Activated naive CD8-positive, alpha-beta T cell treated with anti-CD3 and anti-CD28 coated beads, Interleukin-2, amount 10 ng/mL, durations not matched to agents 7 days and 5 days (primary cell): ENCODE results near the gene KCNH8. TPM values are rescaled to one million over a fixed set of nuclear protein-coding genes. Genes with fewer than 3 reads are reported as not detected.
A peak's percentile ranks its signal among the peaks of the same experiment; 100 is the strongest.
"Not testable (repeated sequence)": the region's sequence is repeated elsewhere in the genome, so short reads cannot be mapped to it uniquely, and the experiment has no call there.

Experiments
- ATAC-seq: fragments of 150-1000 bp; cut with Tn5 transposase; one replicate; pipeline ENCODE4 v1.10.0; 2021; ENCODE audit warnings: low read depth, moderate library complexity
- POLR2A ChIA-PET: fragments of 350-600 bp; sonication (Branson Sonifier 250); formaldehyde crosslinking; loops from one replicate; lab custom pipeline; 2021; ENCODE audit warnings: antibody characterized with exemption; lab: Charles Lee
- DNase-seq: peaks from one replicate; pipeline ENCODE4 v3.0.0; 2021
- H3K27ac Mint-ChIP-seq: one replicate; pipeline ENCODE4 v1.8.0; 2022; ENCODE audit warnings: mild to moderate bottlenecking, mixed read lengths
- H3K27me3 Mint-ChIP-seq: one replicate; pipeline ENCODE4 v1.8.0; 2022; ENCODE audit warnings: mild to moderate bottlenecking, moderate library complexity, mixed read lengths
- H3K36me3 Mint-ChIP-seq: one replicate; pipeline ENCODE4 v1.8.0; 2021; ENCODE audit warnings: mild to moderate bottlenecking, mixed read lengths
- H3K4me1 Mint-ChIP-seq: one replicate; pipeline ENCODE4 v1.8.0; 2021; ENCODE audit warnings: mixed read lengths
- H3K4me3 Mint-ChIP-seq: one replicate; pipeline ENCODE4 v1.8.0; 2022; ENCODE audit warnings: mild to moderate bottlenecking, moderate library complexity, mixed read lengths
- H3K9me3 Mint-ChIP-seq: one replicate; pipeline ENCODE4 v1.8.0; 2021; ENCODE audit warnings: mixed read lengths
- total RNA-seq, 2 experiments: library from RNA; stranded (reverse); gene quantifications; one replicate each; pipeline ENCODE4 v1.2.3, GENCODE V29; 2021

KCNH8 gene
- total RNA-seq: not detected

GRCh38 chr3:19147905-19148767 is at the start of gene KCNH8:
Gene KCNH8, plus strand, starts transcription at chr3:19148510. Its CDS starts 210 bp downstream, at chr3:19148720.
- Mint-ChIP-seq H3K36me3 (no peaks in the 10 kb centered on the region), H3K27ac (peak within 1 kb of the TSS; percentile 78), H3K27me3 (peaks cover 29% of the 10 kb centered on the region), H3K9me3 (peaks cover 1% of the 10 kb centered on the region), H3K4me3 (peak within 1 kb of the TSS; percentile 92), H3K4me1 (peaks cover 15% of the 10 kb centered on the region)
- no peak for ATAC-seq
- POLR2A ChIA-PET: no interaction called here
- peak; percentile 39 for DNase-seq

GRCh38 chr3:19102654-19103290 is 45.5 kb upstream of the KCNH8 start:
- ATAC-seq, POLR2A ChIA-PET, H3K36me3 Mint-ChIP-seq, H3K9me3 Mint-ChIP-seq, H3K27ac Mint-ChIP-seq, H3K4me1 Mint-ChIP-seq, H3K27me3 Mint-ChIP-seq, DNase-seq: not testable (repeated sequence)
- H3K4me3 Mint-ChIP-seq: peak overlapping the region; percentile 35

- Mint-ChIP-seq H3K4me1 (no peaks in the 10 kb centered on the region), H3K4me3 (peak overlapping the region; percentile 35), H3K27me3 (no peaks in the 10 kb centered on the region), H3K9me3 (peaks cover 1% of the 10 kb centered on the region), H3K36me3 (no peaks in the 10 kb centered on the region), H3K27ac (no peak overlapping the region)
- POLR2A ChIA-PET: no interaction called here
- ATAC-seq: no peak
- DNase-seq: no peak
Measured at GRCh38 chr3:19103510-19103909, 44.8 kb upstream of the KCNH8 start.

GRCh38 chr3:19104459-19104858 is 43.9 kb upstream of the KCNH8 start:
- no peak for DNase-seq
- no peaks in the 10 kb centered on the region for H3K4me1 Mint-ChIP-seq

GRCh38 chr3:19105826-19106225 is 42.5 kb upstream of the KCNH8 start:
- POLR2A ChIA-PET: no interaction called here
- Mint-ChIP-seq H3K4me3 (no peak overlapping the region), H3K4me1 (no peaks in the 10 kb centered on the region), H3K27me3 (no peaks in the 10 kb centered on the region), H3K9me3 (peaks cover 2% of the 10 kb centered on the region), H3K36me3 (no peaks in the 10 kb centered on the region), H3K27ac (no peak overlapping the region)
- no peak for DNase-seq
- no peak for ATAC-seq

More at GRCh38 chr3:19104459-19104858, 43.9 kb upstream of the KCNH8 start:
- Mint-ChIP-seq H3K9me3 (peaks cover 1% of the 10 kb centered on the region), H3K4me3 (no peak overlapping the region), H3K36me3 (no peaks in the 10 kb centered on the region), H3K27ac (no peak overlapping the region), H3K27me3 (no peaks in the 10 kb centered on the region)
- POLR2A ChIA-PET: no interaction called here
- ATAC-seq: no peak

GRCh38 chr3:19106307-19106706 is 42.0 kb upstream of the KCNH8 start:
- ATAC-seq (no peak), DNase-seq (no peak)
- Mint-ChIP-seq H3K27ac (no peak overlapping the region), H3K27me3 (no peaks in the 10 kb centered on the region), H3K36me3 (no peaks in the 10 kb centered on the region), H3K9me3 (peaks cover 2% of the 10 kb centered on the region), H3K4me1 (no peaks in the 10 kb centered on the region), H3K4me3 (no peak overlapping the region)
- POLR2A ChIA-PET: no interaction called here

- Mint-ChIP-seq H3K4me3 (no peak overlapping the region), H3K36me3 (no peaks in the 10 kb centered on the region), H3K9me3 (peaks cover 2% of the 10 kb centered on the region), H3K27ac (no peak overlapping the region), H3K4me1 (no peaks in the 10 kb centered on the region), H3K27me3 (no peaks in the 10 kb centered on the region)
- DNase-seq (no peak), ATAC-seq (no peak)
- POLR2A ChIA-PET: no interaction called here
Measured at GRCh38 chr3:19107719-19108118, 40.6 kb upstream of the KCNH8 start.

GRCh38 chr3:19110335-19110895 is 37.9 kb upstream of the KCNH8 start:
- Mint-ChIP-seq H3K27me3 (no peaks in the 10 kb centered on the region), H3K9me3 (peaks cover 2% of the 10 kb centered on the region), H3K4me3 (no peak overlapping the region), H3K36me3 (no peaks in the 10 kb centered on the region), H3K4me1 (no peaks in the 10 kb centered on the region), H3K27ac (no peak overlapping the region)
- ATAC-seq (no peak), DNase-seq (no peak)
- POLR2A ChIA-PET: no interaction called here

- H3K27ac Mint-ChIP-seq: no peak overlapping the region
- POLR2A ChIA-PET: no interaction called here
Measured at GRCh38 chr3:19114461-19114860, 33.8 kb upstream of the KCNH8 start.

GRCh38 chr3:19116239-19116638 is 32.1 kb upstream of the KCNH8 start:
- POLR2A ChIA-PET: no interaction called here
- Mint-ChIP-seq H3K27me3 (no peaks in the 10 kb centered on the region), H3K36me3 (no peaks in the 10 kb centered on the region), H3K9me3 (peaks cover 1% of the 10 kb centered on the region), H3K4me1 (no peaks in the 10 kb centered on the region), H3K4me3 (no peak overlapping the region), H3K27ac (no peak overlapping the region)
- DNase-seq: no peak
- ATAC-seq: no peak

More at GRCh38 chr3:19114461-19114860, 33.8 kb upstream of the KCNH8 start:
- H3K36me3 Mint-ChIP-seq: no peaks in the 10 kb centered on the region
- peaks cover 3% of the 10 kb centered on the region for H3K9me3 Mint-ChIP-seq
- no peak for ATAC-seq
- no peak overlapping the region for H3K4me3 Mint-ChIP-seq
- H3K4me1 Mint-ChIP-seq: no peaks in the 10 kb centered on the region
- DNase-seq: no peak
- H3K27me3 Mint-ChIP-seq: no peaks in the 10 kb centered on the region

- no peak overlapping the region for H3K27ac Mint-ChIP-seq
- no peak for ATAC-seq
- H3K36me3 Mint-ChIP-seq: no peaks in the 10 kb centered on the region
- POLR2A ChIA-PET: no interaction called here
- no peaks in the 10 kb centered on the region for H3K9me3 Mint-ChIP-seq
- no peaks in the 10 kb centered on the region for H3K4me1 Mint-ChIP-seq
- no peak for DNase-seq
- no peaks in the 10 kb centered on the region for H3K27me3 Mint-ChIP-seq
- no peak overlapping the region for H3K4me3 Mint-ChIP-seq
Measured at GRCh38 chr3:19124752-19125151, 23.6 kb upstream of the KCNH8 start.

GRCh38 chr3:19139863-19140262 is 8.4 kb upstream of the KCNH8 start:
- Mint-ChIP-seq H3K27ac (no peak overlapping the region), H3K4me1 (no peaks in the 10 kb centered on the region), H3K36me3 (no peaks in the 10 kb centered on the region), H3K4me3 (no peak overlapping the region), H3K27me3 (peaks cover 22% of the 10 kb centered on the region), H3K9me3 (no peaks in the 10 kb centered on the region)
- no peak for ATAC-seq
- POLR2A ChIA-PET: no interaction called here
- no peak for DNase-seq

- peaks cover 34% of the 10 kb centered on the region for H3K27me3 Mint-ChIP-seq
- ATAC-seq (peak; percentile 73), DNase-seq (peak; percentile 72)
- H3K36me3 Mint-ChIP-seq: no peaks in the 10 kb centered on the region
- H3K4me3 Mint-ChIP-seq: peak overlapping the region; percentile 92
- H3K9me3 Mint-ChIP-seq: peaks cover 1% of the 10 kb centered on the region
- peak overlapping the region; percentile 78 for H3K27ac Mint-ChIP-seq
- POLR2A ChIA-PET: no interaction called here
- peaks cover 15% of the 10 kb centered on the region for H3K4me1 Mint-ChIP-seq
Measured at GRCh38 chr3:19146685-19147650, 1.3 kb upstream of the KCNH8 start.
